H9 (cell line): Measurements from ENCODE around the gene METTL4. TPM values are rescaled to one million over a fixed set of nuclear protein-coding genes. Genes with fewer than 3 reads are reported as not detected.

ENCODE experiments used
- DNase-seq: peaks from one replicate; pipeline ENCODE4 v3.0.0-alpha.2; 2017
- H2AFZ ChIP-seq: one replicate; pipeline ENCODE4 v1.6.1; 2013; ENCODE audit warnings: mild to moderate bottlenecking, low read length, control low read depth, moderate library complexity
- H2AK5ac ChIP-seq: 2 replicates; pipeline ENCODE4 v1.6.1; 2013; ENCODE audit warnings: low read length, control low read depth, mixed read lengths; ENCODE audit not compliant: insufficient read length
- H2BK120ac ChIP-seq: one replicate; pipeline ENCODE4 v1.6.1; 2013; ENCODE audit warnings: low read depth, mild to moderate bottlenecking, low read length, control low read depth, inconsistent platforms; ENCODE audit not compliant: poor library complexity, severe bottlenecking
- H2BK12ac ChIP-seq: 2 replicates; pipeline ENCODE4 v1.6.1; 2013; ENCODE audit warnings: low read length, control low read depth, mixed read lengths, low read depth; ENCODE audit not compliant: insufficient read length
- H2BK15ac ChIP-seq: 2 replicates; pipeline ENCODE4 v1.6.1; 2013; ENCODE audit warnings: low read depth, low read length, control low read depth
- H2BK20ac ChIP-seq: one replicate; pipeline ENCODE4 v1.6.1; 2013; ENCODE audit warnings: low read depth, mild to moderate bottlenecking, low read length, control low read depth, inconsistent platforms; ENCODE audit not compliant: poor library complexity, severe bottlenecking
- H2BK5ac ChIP-seq: 2 replicates; pipeline ENCODE4 v1.6.1; 2013; ENCODE audit warnings: low read length, control low read depth, mixed read lengths; ENCODE audit not compliant: insufficient read length
- H3K14ac ChIP-seq: 2 replicates; pipeline ENCODE4 v1.6.1; 2013; ENCODE audit warnings: low read length, control low read depth; ENCODE audit not compliant: insufficient read depth
- H3K18ac ChIP-seq: 2 replicates; pipeline ENCODE4 v1.6.1; 2013; ENCODE audit warnings: low read depth, mild to moderate bottlenecking, mixed read lengths, low read length, control low read depth; ENCODE audit not compliant: insufficient read length
- H3K23ac ChIP-seq: 2 replicates; pipeline ENCODE4 v1.6.1; 2013; ENCODE audit warnings: low read length, control low read depth, mixed read lengths, low read depth; ENCODE audit not compliant: insufficient read length
- H3K23me2 ChIP-seq: 2 replicates; pipeline ENCODE4 v1.6.1; 2013; ENCODE audit warnings: low read depth, mild to moderate bottlenecking, mixed read lengths, low read length, control low read depth; ENCODE audit not compliant: insufficient read length, poor library complexity, severe bottlenecking
- H3K27ac ChIP-seq: 2 replicates; pipeline ENCODE4 v1.5.1; 2013; ENCODE audit warnings: low read length, control low read depth, mixed read lengths, low read depth; ENCODE audit not compliant: insufficient read length
- H3K27me3 ChIP-seq: 2 replicates; pipeline ENCODE4 v1.6.1; 2013; ENCODE audit warnings: low read length, control low read depth, inconsistent platforms; ENCODE audit not compliant: insufficient read depth
- H3K4ac ChIP-seq: 2 replicates; pipeline ENCODE4 v1.6.1; 2013; ENCODE audit warnings: low read depth, mild to moderate bottlenecking, control low read depth, inconsistent platforms, low read length, moderate library complexity
- H3K4me1 ChIP-seq: 2 replicates; pipeline ENCODE4 v1.6.1; 2013; ENCODE audit warnings: low read length, control low read depth, inconsistent platforms; ENCODE audit not compliant: insufficient read depth
- H3K4me2 ChIP-seq: 2 replicates; pipeline ENCODE4 v1.6.1; 2013; ENCODE audit warnings: low read length, control low read depth, mixed read lengths; ENCODE audit not compliant: insufficient read length, insufficient read depth
- H3K56ac ChIP-seq: 2 replicates; pipeline ENCODE4 v1.6.1; 2013; ENCODE audit warnings: low read depth, mild to moderate bottlenecking, mixed read lengths, low read length, control low read depth; ENCODE audit not compliant: insufficient read length
- H3K79me1 ChIP-seq: 2 replicates; pipeline ENCODE4 v1.6.1; 2013; ENCODE audit warnings: low read depth, mild to moderate bottlenecking, moderate library complexity, low read length, control low read depth, inconsistent platforms; ENCODE audit not compliant: insufficient read depth, poor library complexity, severe bottlenecking
- H3K79me2 ChIP-seq: 2 replicates; pipeline ENCODE4 v1.6.1; 2013; ENCODE audit warnings: low read length, control low read depth, inconsistent platforms; ENCODE audit not compliant: insufficient read depth
- H3K9ac ChIP-seq: 2 replicates; pipeline ENCODE4 v1.6.1; 2013; ENCODE audit warnings: low read length, control low read depth, mixed read lengths; ENCODE audit not compliant: insufficient read length; ENCODE audit errors: extremely low read depth
- H3K9me3 ChIP-seq: one replicate; pipeline ENCODE4 v1.6.1; 2013; ENCODE audit warnings: low read depth, low read length, inconsistent platforms; ENCODE audit not compliant: control insufficient read depth
- H3T11ph ChIP-seq: one replicate; pipeline ENCODE4 v1.6.1; 2013; ENCODE audit warnings: mild to moderate bottlenecking, low read length, control low read depth, inconsistent platforms
- H4K20me1 ChIP-seq: one replicate; pipeline ENCODE4 v1.6.1; 2013; ENCODE audit not compliant: control insufficient read depth, insufficient read length, insufficient read depth
- H4K5ac ChIP-seq: 2 replicates; pipeline ENCODE4 v1.6.1; 2013; ENCODE audit warnings: low read depth, mild to moderate bottlenecking, mixed read lengths, low read length, control low read depth; ENCODE audit not compliant: insufficient read length
- H4K8ac ChIP-seq: replicated peaks from 2 replicates; pipeline ENCODE4 v1.6.1; 2013; ENCODE audit warnings: low read length, control low read depth, mixed read lengths, low read depth; ENCODE audit not compliant: insufficient read length
- H4K91ac ChIP-seq: 2 replicates; pipeline ENCODE4 v1.6.1; 2013; ENCODE audit warnings: low read depth, mild to moderate bottlenecking, moderate library complexity, mixed read lengths, low read length, control low read depth; ENCODE audit not compliant: insufficient read length
- H3K27ac Mint-ChIP-seq, 3 experiments: 2 replicates in 2 of 3; 3 replicates in 1 of 3; pipeline ENCODE4 v1.8.0; 2020 to 2021; ENCODE audit warnings: mixed read lengths in 3 of 3, mild to moderate bottlenecking in 1 of 3, moderate library complexity in 1 of 3
- H3K27me3 Mint-ChIP-seq: 2 replicates; pipeline ENCODE4 v1.8.0; 2021; ENCODE audit warnings: low read depth, mild to moderate bottlenecking, moderate library complexity, mixed read lengths
- H3K36me3 Mint-ChIP-seq, 3 experiments: 2 replicates in 2 of 3; 3 replicates in 1 of 3; pipeline ENCODE4 v1.8.0; 2020 to 2021; ENCODE audit warnings: low read depth in 3 of 3, mixed read lengths in 3 of 3; ENCODE audit not compliant: insufficient read depth in 1 of 3
- H3K4me1 Mint-ChIP-seq, 2 experiments: 2 replicates each; pipeline ENCODE4 v1.8.0; 2020; ENCODE audit warnings: mixed read lengths in 2 of 2
- H3K4me3 Mint-ChIP-seq, 2 experiments: 2 replicates in 1 of 2; 3 replicates in 1 of 2; pipeline ENCODE4 v1.8.0; 2020 to 2021; ENCODE audit warnings: mild to moderate bottlenecking in 2 of 2, mixed read lengths in 2 of 2, moderate library complexity in 1 of 2
- H3K9me3 Mint-ChIP-seq, 2 experiments: 2 replicates in 1 of 2; 3 replicates in 1 of 2; pipeline ENCODE4 v1.8.0; 2020; ENCODE audit warnings: mild to moderate bottlenecking in 2 of 2, mixed read lengths in 2 of 2, moderate library complexity in 1 of 2
- WGBS: extraction: QIAGEN DNeasy Blood & Tissue Kit; methylation state at CpG from one replicate; pipeline ENCODE4 v1.1.7; 2013; ENCODE audit warnings: missing lambda C conversion rate, low lambda C conversion rate, mixed read lengths; ENCODE audit not compliant: insufficient read length; ENCODE audit errors: extremely low coverage; 5-methylcytosine and 5-hydroxymethylcytosine counted together
- total RNA-seq: library from RNA; stranded (reverse); gene quantifications from 2 replicates; pipeline ENCODE4 v1.2.1, GENCODE V29; 2021
- TF ChIP-seq, protein P1 (sequence below): fragments of 200-600 bp; sonication (generic); conservative IDR thresholded peaks from 3 replicates; pipeline ENCODE4 v1.8.0; 2021; ENCODE audit warnings: antibody characterized with exemption, mild to moderate bottlenecking

METTL4 gene
- total RNA-seq, 1 experiment from 2014 or later: 14.2 TPM

DNA sequence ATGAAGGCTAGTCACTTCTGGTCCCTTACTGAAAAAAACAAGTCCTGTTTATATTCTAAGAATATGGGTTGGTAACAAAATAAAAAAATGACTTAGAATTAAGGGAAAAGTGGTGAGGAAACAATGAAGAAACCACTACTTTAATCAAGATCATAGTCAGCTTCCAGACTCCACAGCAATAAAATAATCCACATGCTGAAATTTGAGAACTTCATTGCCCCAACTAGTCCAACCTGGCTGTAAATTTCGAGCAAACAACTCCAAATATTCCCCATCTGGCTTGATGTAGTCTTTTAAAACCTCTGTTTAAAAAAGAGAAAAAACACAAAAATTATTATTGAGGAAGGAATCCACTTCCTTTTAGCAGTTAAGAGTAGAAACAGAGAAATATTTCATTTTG lies 32.5 kb downstream of the METTL4 start:
- no CpG with 5 or more reads among the region's 1 CpG for WGBS
- no peak overlapping the region for H3K14ac ChIP-seq
- Mint-ChIP-seq H3K27me3 (no peaks in the 10 kb centered on the region), H3K27ac (no peak overlapping the region), H3K4me1 (peaks cover 4 to 5% of the 10 kb centered on the region in 2 experiments), H3K36me3 (peaks cover 0 to 13% (median 8%) of the 10 kb centered on the region in 3 experiments; a peak in 5 of 7 replicates), H3K4me3 (no peak overlapping the region), H3K9me3 (no peaks in the 10 kb centered on the region)
- no peak overlapping the region for H3K4me2 ChIP-seq
- H2AFZ ChIP-seq: no peak overlapping the region
- no peaks in the 10 kb centered on the region; the same call in 1 of the 2 replicates for H3K4me1 ChIP-seq
- no peak for DNase-seq
- no peak overlapping the region for H2BK120ac ChIP-seq
- H3K79me1 ChIP-seq: no peaks in the 10 kb centered on the region
- H2BK12ac ChIP-seq: no peak overlapping the region
- H3K9me3 ChIP-seq: no peaks in the 10 kb centered on the region
- H3K23ac ChIP-seq: no peak overlapping the region
- no peaks in the 10 kb centered on the region for H3K79me2 ChIP-seq
- H3T11ph ChIP-seq: no peak overlapping the region
- no peaks in the 10 kb centered on the region for H4K20me1 ChIP-seq
- H2BK15ac ChIP-seq: no peak overlapping the region
- H3K9ac ChIP-seq: no peak overlapping the region
- no peak overlapping the region for H3K56ac ChIP-seq
- no peaks in the 10 kb centered on the region for H3K23me2 ChIP-seq
- H2BK20ac ChIP-seq: no peak overlapping the region
- H3K4ac ChIP-seq: no peak overlapping the region
- H3K18ac ChIP-seq: no peak overlapping the region
- no peak overlapping the region for H2BK5ac ChIP-seq
- H4K5ac ChIP-seq: no peak overlapping the region
- no peak overlapping the region for H2AK5ac ChIP-seq
- H4K91ac ChIP-seq: no peak overlapping the region
- no peak overlapping the region for H4K8ac ChIP-seq
- H3K27ac ChIP-seq: no peak overlapping the region
- H3K27me3 ChIP-seq: no peaks in the 10 kb centered on the region
- TF ChIP-seq, protein P1, sequence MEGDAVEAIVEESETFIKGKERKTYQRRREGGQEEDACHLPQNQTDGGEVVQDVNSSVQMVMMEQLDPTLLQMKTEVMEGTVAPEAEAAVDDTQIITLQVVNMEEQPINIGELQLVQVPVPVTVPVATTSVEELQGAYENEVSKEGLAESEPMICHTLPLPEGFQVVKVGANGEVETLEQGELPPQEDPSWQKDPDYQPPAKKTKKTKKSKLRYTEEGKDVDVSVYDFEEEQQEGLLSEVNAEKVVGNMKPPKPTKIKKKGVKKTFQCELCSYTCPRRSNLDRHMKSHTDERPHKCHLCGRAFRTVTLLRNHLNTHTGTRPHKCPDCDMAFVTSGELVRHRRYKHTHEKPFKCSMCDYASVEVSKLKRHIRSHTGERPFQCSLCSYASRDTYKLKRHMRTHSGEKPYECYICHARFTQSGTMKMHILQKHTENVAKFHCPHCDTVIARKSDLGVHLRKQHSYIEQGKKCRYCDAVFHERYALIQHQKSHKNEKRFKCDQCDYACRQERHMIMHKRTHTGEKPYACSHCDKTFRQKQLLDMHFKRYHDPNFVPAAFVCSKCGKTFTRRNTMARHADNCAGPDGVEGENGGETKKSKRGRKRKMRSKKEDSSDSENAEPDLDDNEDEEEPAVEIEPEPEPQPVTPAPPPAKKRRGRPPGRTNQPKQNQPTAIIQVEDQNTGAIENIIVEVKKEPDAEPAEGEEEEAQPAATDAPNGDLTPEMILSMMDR: no peak
